Thoracic aorta (tissue), 2 donors: Measurements from ENCODE around the gene SCAF11. TPM values are rescaled to one million over a fixed set of nuclear protein-coding genes. Genes with fewer than 3 reads are reported as not detected.

Source experiments
- ATAC-seq: fragments of 150-250 bp; one replicate; pipeline ENCODE4 v1.8.0; 2017; ENCODE audit warnings: low read depth; ENCODE audit not compliant: insufficient number of reproducible peaks, low FRiP score
- DNase-seq: peaks from one replicate; pipeline ENCODE4 v3.0.0-alpha.2; 2020; ENCODE audit warnings: low spot score
- H3K27ac ChIP-seq, 2 donors: fragments of 200-600 bp; sonication (generic); 1 replicate in 1 of 2; 2 replicates in 1 of 2; pipeline ENCODE4 v1.5.1; 2016; ENCODE audit warnings: mild to moderate bottlenecking in 2 of 2, moderate library complexity in 2 of 2
- H3K27me3 ChIP-seq: fragments of 200-600 bp; sonication (generic); replicated peaks from 2 replicates; pipeline ENCODE4 v1.6.0; 2016; ENCODE audit warnings: mild to moderate bottlenecking; ENCODE audit not compliant: insufficient read depth
- H3K36me3 ChIP-seq: fragments of 200-600 bp; sonication (generic); one replicate; pipeline ENCODE4 v1.5.1; 2016
- H3K4me1 ChIP-seq, 2 donors: fragments of 200-600 bp; sonication (generic); 1 replicate in 1 of 2; 2 replicates in 1 of 2; pipeline versions ENCODE4 v1.5.1 to v1.6.0; 2016; ENCODE audit warnings: low read depth in 2 of 2, mild to moderate bottlenecking in 1 of 2; ENCODE audit not compliant: control insufficient read depth in 1 of 2
- H3K4me3 ChIP-seq: fragments of 200-600 bp; sonication (generic); 2 replicates; pipeline ENCODE4 v1.5.1; 2016; ENCODE audit warnings: mild to moderate bottlenecking
- H3K9me3 ChIP-seq: fragments of 200-600 bp; sonication (generic); 2 replicates; pipeline ENCODE4 v1.5.1; 2016
- CTCF ChIP-seq: fragments of 200-600 bp; sonication (generic); IDR thresholded peaks from one replicate; pipeline ENCODE4 v1.5.1; 2019; ENCODE audit warnings: antibody characterized with exemption
- total RNA-seq, 2 donors: library from RNA; depleted of rRNA; stranded (reverse); fragments of >200 nt; gene quantifications; one replicate each; pipeline versions ENCODE4 v1.1.0 to v1.2.3, GENCODE V29; 2016

SCAF11 gene
- total RNA-seq, 2 donors from 2014 or later, result 158 to 199 TPM

GRCh38 chr12:45915405-45915804 lies 75.0 kb downstream of the SCAF11 start:
- DNase-seq (no peak), ATAC-seq (no peak)
- TF ChIP-seq CTCF, result no peak
- Histone ChIP-seq H3K27ac (no peak overlapping the region), H3K27me3 (no peaks in the 10 kb centered on the region), H3K9me3 (no peaks in the 10 kb centered on the region), H3K36me3 (peaks cover 10% of the 10 kb centered on the region), H3K4me3 (no peak overlapping the region), H3K4me1 (no peaks in the 10 kb centered on the region)

- Histone ChIP-seq H3K27me3 (no peaks in the 10 kb centered on the region), H3K9me3 (no peaks in the 10 kb centered on the region), H3K27ac (no peak overlapping the region), H3K4me3 (no peak overlapping the region), H3K36me3 (peaks cover 10% of the 10 kb centered on the region), H3K4me1 (peaks cover 0 to 6% of the 10 kb centered on the region in 2 donors)
- no peak for TF ChIP-seq CTCF
- ATAC-seq (peak; percentile 32), DNase-seq (no peak)
These were observed 76.3 kb downstream of the SCAF11 start for GRCh38 chr12:45914090-45914489.

- no peak for TF ChIP-seq CTCF
- H3K4me1 ChIP-seq, result peaks cover 0 to 8% of the 10 kb centered on the region in 2 donors
These were observed 76.7 kb downstream of the SCAF11 start for GRCh38 chr12:45913631-45914030.

DNA sequence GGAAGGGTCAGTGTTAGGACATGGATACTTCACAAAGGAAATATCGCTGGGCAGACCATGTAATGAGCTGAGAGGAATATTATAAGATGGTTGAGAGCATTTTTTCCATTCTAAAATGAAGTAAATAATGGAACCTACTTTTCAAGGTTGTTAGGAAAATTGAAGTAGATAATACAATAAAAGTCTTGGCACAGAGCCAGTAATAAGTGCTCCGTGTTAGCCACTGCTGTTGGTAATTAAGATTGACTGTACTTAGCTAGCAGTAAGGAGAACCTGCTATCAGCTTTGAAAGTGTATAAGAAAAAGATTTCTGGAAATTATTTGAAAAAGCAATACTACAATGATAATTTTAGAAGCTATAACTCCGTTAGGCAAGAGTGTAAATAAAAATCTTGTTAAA lies 77.6 kb downstream of the SCAF11 start:
- TF ChIP-seq CTCF, result no peak
- no peak for ATAC-seq
- Histone ChIP-seq H3K36me3 (no peaks in the 10 kb centered on the region), H3K9me3 (no peaks in the 10 kb centered on the region), H3K4me3 (no peak overlapping the region), H3K27me3 (no peaks in the 10 kb centered on the region), H3K27ac (no peak overlapping the region), H3K4me1 (peaks cover 0 to 8% of the 10 kb centered on the region in 2 donors)
- no peak for DNase-seq

More at GRCh38 chr12:45913631-45914030, 76.7 kb downstream of the SCAF11 start:
- no peak for DNase-seq
- H3K27me3 ChIP-seq, result no peaks in the 10 kb centered on the region
- peaks cover 7% of the 10 kb centered on the region for H3K36me3 ChIP-seq
- no peak for ATAC-seq
- H3K4me3 ChIP-seq, result no peak overlapping the region
- no peak overlapping the region for H3K27ac ChIP-seq
- no peaks in the 10 kb centered on the region for H3K9me3 ChIP-seq

- ATAC-seq, result no peak
- Histone ChIP-seq H3K27ac (no peak overlapping the region), H3K4me3 (no peak overlapping the region), H3K9me3 (no peaks in the 10 kb centered on the region), H3K36me3 (no peaks in the 10 kb centered on the region), H3K27me3 (no peaks in the 10 kb centered on the region), H3K4me1 (peaks cover 0 to 8% of the 10 kb centered on the region in 2 donors)
- no peak for DNase-seq
- TF ChIP-seq CTCF, result no peak
These were observed 81.2 kb downstream of the SCAF11 start for GRCh38 chr12:45909041-45909713.
